Upper lobe of right lung (tissue), 1 donor: ENCODE measurements around the gene METAP1D. TPM values are rescaled to one million over a fixed set of nuclear protein-coding genes. Genes with fewer than 3 reads are reported as not detected.

ENCODE experiments used
- ATAC-seq: fragments of 200-7000 bp; cut with Tn5 transposase; one replicate; pipeline ENCODE4 v1.9.1; 2020; ENCODE audit warnings: mild to moderate bottlenecking, moderate library complexity
- DNase-seq: peaks from one replicate; pipeline ENCODE4 v3.0.0-alpha.2; 2020
- H3K27ac ChIP-seq: fragments of 200-600 bp; one replicate; pipeline ENCODE4 v1.8.0; 2022
- H3K27me3 ChIP-seq: fragments of 200-600 bp; one replicate; pipeline ENCODE4 v1.8.0; 2022; ENCODE audit warnings: mild to moderate bottlenecking
- H3K36me3 ChIP-seq: fragments of 200-600 bp; one replicate; pipeline ENCODE4 v1.8.0; 2022
- H3K4me1 ChIP-seq: fragments of 200-600 bp; one replicate; pipeline ENCODE4 v1.8.0; 2022
- H3K4me3 ChIP-seq: fragments of 200-600 bp; one replicate; pipeline ENCODE4 v1.8.0; 2022; ENCODE audit warnings: mild to moderate bottlenecking
- H3K9me3 ChIP-seq: fragments of 200-600 bp; one replicate; pipeline ENCODE4 v1.8.0; 2022
- intact Hi-C: fragments of 100-400 bp; cut with DNase I; formaldehyde crosslinking; loops from one replicate; pipeline ENCODE4 v1.11.0; 2022
- total RNA-seq: library from RNA; stranded (reverse); fragmentation: NEBNext Ultra II Directional; extraction: Animal tissue kit (Norgen Biotek cat#: 25700); gene quantifications from one replicate; pipeline ENCODE4 v1.2.1, GENCODE V29; 2021
- TF ChIP-seq, protein P1 (sequence below): fragments of 200-600 bp; IDR thresholded peaks from one replicate; pipeline ENCODE4 v1.8.0; 2022; ENCODE audit warnings: antibody characterized with exemption
- donor health status: DM: no; HTN: yes; CAD: no; lungs with severe emphysema.

The METAP1D gene
- total RNA-seq, 1 donor from 2014 or later: 4.1 TPM

DNA sequence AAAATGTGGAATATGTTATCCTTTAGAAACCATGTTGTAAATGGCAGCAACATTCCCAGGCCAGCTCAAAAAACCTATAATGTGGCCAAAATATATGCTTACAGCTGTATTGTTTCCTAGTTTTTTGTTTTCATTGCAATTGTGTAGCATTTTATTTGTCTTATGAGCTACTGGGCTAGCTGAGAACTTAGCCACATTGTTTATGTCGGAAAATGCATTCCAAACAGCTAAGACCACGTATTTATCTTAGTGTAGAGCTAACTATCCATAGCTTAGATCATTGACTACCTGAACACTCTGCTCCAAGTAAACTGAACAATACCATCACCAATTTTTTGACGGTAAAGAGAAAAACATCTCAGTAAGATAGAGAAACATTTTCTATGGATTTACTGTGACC, 38.4 kb downstream of the METAP1D start:
- Histone ChIP-seq H3K9me3 (no peaks in the 10 kb centered on the region), H3K36me3 (no peaks in the 10 kb centered on the region), H3K4me1 (no peaks in the 10 kb centered on the region), H3K4me3 (no peak overlapping the region), H3K27ac (no peak overlapping the region), H3K27me3 (no peaks in the 10 kb centered on the region)
- ATAC-seq: no peak
- TF ChIP-seq, protein P1, sequence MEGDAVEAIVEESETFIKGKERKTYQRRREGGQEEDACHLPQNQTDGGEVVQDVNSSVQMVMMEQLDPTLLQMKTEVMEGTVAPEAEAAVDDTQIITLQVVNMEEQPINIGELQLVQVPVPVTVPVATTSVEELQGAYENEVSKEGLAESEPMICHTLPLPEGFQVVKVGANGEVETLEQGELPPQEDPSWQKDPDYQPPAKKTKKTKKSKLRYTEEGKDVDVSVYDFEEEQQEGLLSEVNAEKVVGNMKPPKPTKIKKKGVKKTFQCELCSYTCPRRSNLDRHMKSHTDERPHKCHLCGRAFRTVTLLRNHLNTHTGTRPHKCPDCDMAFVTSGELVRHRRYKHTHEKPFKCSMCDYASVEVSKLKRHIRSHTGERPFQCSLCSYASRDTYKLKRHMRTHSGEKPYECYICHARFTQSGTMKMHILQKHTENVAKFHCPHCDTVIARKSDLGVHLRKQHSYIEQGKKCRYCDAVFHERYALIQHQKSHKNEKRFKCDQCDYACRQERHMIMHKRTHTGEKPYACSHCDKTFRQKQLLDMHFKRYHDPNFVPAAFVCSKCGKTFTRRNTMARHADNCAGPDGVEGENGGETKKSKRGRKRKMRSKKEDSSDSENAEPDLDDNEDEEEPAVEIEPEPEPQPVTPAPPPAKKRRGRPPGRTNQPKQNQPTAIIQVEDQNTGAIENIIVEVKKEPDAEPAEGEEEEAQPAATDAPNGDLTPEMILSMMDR: no peak
- DNase-seq: no peak
- intact Hi-C loops: no loop called here

DNA sequence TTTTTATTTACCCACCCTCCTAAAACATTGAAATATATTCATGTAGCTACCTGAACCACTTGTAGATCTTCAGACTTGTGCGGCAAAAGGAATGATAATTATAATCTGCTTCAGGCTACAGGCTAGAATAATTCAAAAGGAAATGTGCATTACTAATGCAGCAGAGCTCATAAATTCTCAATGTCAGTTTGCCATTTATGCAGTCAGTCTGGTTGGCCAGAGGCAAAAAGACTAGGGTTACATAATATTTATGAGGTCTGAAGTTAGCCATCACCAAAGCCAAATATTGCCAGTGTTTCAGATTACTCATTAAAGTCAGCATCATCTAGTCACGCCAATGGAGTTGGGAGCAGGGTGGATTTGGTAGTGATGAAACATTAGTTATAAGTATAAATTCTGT, 38.9 kb downstream of the METAP1D start:
- Histone ChIP-seq H3K9me3 (no peaks in the 10 kb centered on the region), H3K27me3 (no peaks in the 10 kb centered on the region), H3K36me3 (no peaks in the 10 kb centered on the region), H3K27ac (no peak overlapping the region), H3K4me1 (no peaks in the 10 kb centered on the region), H3K4me3 (no peak overlapping the region)
- intact Hi-C loops: no loop called here
- TF ChIP-seq, protein P1: no peak
- ATAC-seq (no peak), DNase-seq (no peak)

DNA sequence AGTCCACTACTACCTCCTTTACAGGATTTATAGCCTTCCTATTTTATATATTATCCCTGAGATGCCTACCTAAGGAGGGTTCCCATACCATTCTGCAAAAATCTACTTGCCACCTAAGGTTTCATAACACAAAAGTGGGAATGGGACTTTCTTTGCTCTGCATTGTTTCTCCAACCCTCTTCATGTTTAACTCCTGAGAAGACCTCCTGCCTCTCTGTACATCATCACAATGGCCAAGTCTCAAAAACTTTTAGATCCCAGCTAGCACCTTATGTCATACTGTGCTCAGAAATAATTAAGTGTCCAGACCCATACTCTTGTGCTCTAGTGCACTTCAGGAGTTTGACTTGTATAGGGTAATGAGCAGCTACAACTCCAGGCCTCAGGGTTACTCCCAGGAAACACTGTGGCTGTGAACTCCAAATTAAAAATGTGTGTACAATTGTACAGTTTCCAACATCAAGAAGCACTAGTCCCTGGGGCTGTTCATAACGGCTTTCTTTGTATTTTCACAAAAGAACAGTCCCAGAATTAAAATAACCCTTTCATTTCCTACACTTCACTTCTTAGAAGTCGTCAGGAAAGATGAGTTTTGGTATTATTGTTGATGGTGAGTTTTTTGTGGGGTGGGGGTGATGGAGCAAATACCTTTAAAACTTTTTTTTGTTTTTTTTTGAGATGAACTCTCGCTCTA, 39.4 kb downstream of the METAP1D start:
- Histone ChIP-seq H3K9me3 (no peaks in the 10 kb centered on the region), H3K36me3 (no peaks in the 10 kb centered on the region), H3K27me3 (no peaks in the 10 kb centered on the region), H3K4me3 (no peak overlapping the region), H3K27ac (no peak overlapping the region), H3K4me1 (no peaks in the 10 kb centered on the region)
- intact Hi-C loops: no loop called here
- DNase-seq: no peak
- TF ChIP-seq, protein P1: no peak
- ATAC-seq: no peak

GRCh38 chr2:172040311-172040710, 40.6 kb downstream of the METAP1D start:
- Histone ChIP-seq H3K27me3 (no peaks in the 10 kb centered on the region), H3K4me1 (no peaks in the 10 kb centered on the region), H3K27ac (no peak overlapping the region), H3K9me3 (no peaks in the 10 kb centered on the region), H3K36me3 (no peaks in the 10 kb centered on the region), H3K4me3 (no peak overlapping the region)
- DNase-seq (no peak), ATAC-seq (no peak)
- intact Hi-C loops: no loop called here
- TF ChIP-seq, protein P1: no peak

GRCh38 chr2:172046080-172046678, 46.4 kb downstream of the METAP1D start:
- Histone ChIP-seq H3K27me3 (no peaks in the 10 kb centered on the region), H3K4me3 (no peak overlapping the region), H3K36me3 (no peaks in the 10 kb centered on the region), H3K4me1 (no peaks in the 10 kb centered on the region), H3K9me3 (no peaks in the 10 kb centered on the region), H3K27ac (no peak overlapping the region)
- ATAC-seq (no peak), DNase-seq (no peak)
- intact Hi-C loops: no loop called here
- TF ChIP-seq, protein P1: no peak
